ENCODE data around the gene NCR1.
"Not testable (repeated sequence)": the region's sequence is repeated elsewhere in the genome, so short reads cannot be mapped to it uniquely, and the experiment has no call there.

NCR1 gene

DNA sequence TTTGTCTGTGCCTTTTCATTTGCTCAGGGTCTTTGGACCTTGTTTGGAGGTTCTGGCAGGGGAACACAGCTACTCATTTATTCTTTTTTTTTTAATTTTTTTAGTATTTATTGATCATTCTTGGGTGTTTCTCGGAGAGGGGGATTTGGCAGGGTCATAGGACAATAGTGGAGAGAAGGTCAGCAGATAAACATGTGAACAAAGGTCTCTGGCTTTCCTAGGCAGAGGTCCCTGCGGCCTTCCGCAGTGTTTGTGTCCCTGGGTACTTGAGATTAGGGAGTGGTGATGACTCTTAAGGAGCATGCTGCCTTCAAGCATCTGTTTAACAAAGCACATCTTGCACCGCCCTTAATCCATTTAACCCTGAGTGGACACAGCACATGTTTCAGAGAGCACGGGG, 2.0 kb downstream of the NCR1 start:
- not testable (repeated sequence) for DNase-seq (ENCODE audit: low read depth)

DNA sequence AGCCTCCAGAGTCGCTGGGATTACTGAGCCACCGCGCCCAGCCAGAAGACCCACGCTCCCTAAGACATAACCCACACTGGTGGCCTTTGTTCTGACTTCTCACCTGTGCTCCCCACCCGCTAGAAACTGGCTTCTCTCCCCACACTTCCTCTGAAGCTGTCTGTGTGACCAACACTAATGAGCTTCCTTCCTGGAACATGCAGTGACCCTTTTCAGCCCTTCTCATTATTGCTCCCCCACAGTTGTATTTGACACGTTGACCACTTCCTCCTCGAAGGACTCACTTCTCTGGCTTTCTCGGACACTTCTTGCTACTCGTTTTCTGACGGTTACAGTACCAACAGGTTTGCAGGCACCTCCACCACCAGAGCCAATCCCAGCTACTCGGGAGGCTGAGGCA, 10.9 kb downstream of the NCR1 start:
- no peak for DNase-seq (ENCODE audit: low read depth)

DNA sequence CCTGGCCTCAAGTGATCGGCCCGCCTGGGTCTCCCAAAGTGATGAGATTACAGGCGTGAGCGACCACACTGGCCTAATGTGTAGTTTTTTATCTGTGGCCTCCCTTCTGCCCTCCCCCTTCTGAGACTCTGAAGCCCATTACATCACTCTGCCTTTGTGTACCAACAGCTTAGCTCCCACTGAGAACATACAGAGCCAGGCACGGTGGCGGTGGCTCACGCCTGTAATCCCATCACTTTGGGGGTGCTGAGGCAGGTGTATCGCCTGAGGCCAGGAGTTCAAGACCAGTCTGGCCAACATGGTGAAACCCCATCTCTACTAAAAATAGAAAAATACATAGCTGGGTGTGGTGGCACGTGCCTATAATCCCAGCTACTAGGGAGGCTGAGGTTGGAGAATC, 12.6 kb downstream of the NCR1 start:
- DNase-seq (ENCODE audit: low read depth): no peak

DNA sequence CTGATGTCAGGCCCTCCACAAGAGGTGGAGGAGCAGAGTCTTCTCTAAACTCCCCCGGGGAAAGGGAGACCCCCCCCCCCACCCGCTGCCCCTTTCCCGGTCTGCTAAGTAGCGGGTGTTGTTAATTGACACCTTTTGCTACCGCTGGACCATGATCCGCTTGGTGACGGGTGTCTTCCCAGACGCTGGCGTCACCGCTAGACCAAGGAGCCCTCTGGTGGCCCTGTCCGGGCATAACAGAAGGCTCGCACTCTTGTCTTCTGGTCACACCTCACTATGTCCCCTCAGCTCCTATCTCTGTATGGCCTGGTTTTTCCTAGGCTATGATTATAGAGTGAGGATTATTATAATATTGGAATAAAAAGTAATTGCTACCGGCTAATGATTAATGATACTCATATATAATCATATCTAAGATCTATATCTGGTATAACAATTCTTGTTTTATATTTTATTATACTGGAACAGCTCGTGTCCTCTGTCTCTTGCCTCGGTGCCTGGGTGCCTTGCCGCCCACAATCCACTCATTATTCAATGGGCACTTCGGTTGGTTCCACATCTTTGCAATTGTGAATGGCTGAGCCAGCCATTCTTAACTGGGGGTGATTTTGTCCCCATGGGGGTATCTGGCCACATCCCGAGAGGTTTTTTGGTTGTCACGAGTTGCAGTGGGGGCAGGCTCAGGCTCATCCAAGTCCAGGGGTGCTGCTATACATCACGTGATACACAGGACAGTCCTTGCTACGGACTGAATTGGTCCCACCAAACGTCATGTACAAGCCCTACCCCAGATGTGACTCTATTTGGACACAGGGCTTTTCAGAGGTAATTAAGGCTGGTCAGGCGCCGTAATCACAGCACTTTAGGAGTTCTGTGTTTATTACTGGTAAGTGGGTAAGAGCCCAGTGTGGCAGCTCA, 14.0 kb downstream of the NCR1 start:
- DNase-seq (ENCODE audit: low read depth): not testable (repeated sequence)

DNA sequence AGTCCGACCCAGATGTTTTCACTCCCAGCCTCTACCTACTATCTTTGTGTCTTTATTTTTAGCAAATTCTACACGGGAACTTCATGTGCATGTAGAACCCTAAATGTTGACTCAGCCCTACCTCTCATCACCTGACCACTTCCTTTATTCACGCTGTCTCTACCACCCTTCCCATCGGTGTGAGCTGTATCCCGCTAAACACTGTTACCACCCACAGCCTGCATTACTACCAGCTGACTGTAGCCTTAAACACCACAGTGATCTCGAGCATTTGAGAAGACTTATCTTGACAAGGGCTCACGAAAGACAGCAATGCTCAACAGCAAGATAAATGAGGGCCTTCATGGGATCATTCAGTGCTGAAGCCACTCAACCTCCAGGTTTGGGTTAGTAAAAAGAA, 15.1 kb downstream of the NCR1 start:
- DNase-seq (ENCODE audit: low read depth): no peak

DNA sequence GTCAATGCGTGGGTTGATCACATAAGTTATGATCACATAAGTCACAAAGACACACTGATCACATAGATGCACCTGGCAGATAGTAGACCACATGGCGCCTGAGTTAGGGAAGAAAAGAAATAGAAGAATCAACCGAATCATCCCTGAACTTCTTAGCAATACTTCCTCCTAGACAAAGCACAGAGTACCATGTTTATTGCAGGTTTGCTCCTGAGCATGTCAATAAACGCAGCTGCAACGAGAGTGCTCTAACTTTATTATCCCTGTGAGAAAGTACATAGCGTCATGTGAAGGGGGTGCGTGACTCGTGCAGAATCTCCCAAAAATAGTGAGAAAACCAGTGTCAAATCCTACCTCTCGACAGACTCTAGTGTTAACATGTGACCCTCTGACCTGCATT, 17.3 kb downstream of the NCR1 start:
- DNase-seq (ENCODE audit: low read depth): no peak

DNA sequence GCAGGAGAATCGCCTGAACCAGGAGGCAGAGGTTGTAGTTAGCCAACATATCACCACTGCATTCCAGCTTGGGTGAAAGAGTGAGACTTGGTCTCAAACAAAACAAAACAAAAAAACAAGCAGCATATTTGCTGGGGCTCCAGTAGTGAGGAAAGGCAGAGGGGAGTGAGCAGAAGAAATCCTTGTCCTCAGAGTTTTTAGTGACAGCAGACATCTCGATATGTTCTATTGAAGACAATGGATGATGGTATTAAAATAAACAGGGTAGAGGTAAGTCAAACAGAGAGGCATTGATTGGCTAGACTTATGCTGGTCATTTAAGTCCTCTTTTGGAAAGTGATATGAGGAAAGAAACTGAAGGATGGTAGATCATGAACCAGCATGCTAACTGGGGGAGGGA, 22.4 kb downstream of the NCR1 start:
- no peak for DNase-seq (ENCODE audit: low read depth)

DNA sequence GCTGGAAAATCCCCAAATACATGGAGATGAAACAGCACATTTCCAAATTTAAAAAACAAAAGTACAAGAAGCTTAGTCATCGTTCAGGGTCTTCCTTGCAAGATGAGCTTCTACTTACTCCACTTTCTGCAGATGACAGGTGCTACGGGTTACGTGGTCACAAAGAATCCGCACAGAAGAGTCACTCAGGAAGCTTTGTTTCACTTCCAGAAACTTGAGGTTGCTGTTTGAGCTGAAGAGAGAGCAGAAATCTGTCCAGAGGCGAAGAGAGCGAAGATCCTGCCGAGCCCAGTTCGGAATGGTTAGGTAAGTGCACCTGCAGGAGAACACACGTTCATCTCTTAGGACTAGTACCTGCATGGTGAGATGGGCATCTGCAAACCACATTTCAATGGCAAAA, 32.0 kb downstream of the NCR1 start:
- DNase-seq (ENCODE audit: low read depth): no peak

DNA sequence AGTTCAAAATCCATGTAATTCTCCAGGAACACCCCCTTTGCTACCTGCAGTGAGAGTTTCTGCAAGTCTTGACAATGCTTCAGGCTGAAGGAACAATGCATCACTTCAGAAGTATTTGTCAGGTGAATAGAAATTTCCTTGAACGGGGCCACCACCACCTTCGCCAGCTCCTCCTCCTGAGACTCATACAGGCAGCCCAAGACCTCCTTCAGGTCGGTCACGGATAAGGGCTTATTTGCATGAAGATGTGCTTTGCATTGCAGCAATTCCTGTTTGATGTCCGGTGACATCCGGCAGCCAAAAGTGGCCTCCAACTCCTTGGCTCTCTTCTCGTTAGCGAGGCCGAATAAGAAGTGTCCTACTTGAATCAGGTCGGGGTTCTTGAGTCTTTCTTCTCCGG, 33.0 kb downstream of the NCR1 start:
- DNase-seq (ENCODE audit: low read depth): no peak

DNA sequence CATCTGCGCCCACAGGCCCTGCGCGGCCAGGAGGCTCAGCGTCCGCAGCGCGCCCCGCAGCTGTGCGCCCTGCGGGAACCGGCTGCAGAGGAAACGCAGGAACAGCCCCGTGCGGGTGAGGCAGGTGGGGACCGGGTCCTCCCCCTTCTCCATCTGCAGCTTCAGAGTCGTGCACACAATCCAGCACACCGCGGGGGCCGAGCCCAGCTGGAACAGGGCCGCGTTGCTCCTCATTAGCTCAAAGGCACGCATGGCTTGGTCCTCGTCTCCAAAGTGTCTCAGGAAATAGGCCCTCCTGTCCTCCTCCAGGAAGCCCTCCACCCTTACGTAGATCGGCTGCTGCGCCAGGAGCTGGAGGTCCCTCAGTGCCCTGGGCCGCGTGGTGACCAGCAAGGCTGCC, 33.6 kb downstream of the NCR1 start:
- DNase-seq (ENCODE audit: low read depth): not testable (repeated sequence)

DNA sequence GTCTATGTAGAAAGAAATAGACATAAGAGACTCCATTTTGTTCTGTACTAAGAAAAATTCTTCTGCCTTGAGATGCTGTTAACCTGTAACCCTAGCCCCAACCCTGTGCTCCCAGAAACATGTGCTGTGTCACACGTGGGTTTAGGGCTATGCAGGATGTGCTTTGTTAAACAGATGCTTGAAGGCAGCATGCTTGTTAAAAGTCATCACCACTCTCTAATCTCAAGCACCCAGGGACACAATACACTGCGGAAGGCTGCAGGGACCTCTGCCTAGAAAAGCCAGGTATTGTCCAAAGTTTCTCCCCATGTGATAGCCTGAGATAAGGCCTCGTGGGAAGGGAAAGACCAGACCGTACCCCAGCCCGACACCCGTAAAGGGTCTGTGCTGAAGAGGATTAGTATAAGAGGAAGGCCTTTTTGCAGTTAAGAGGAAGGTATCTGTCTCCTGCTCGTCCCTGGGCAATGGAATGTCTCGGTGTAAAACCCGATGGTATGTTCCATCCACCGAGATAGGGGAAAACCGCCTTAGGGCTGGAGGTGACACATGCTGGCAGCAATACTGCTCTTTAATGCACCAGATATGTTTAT, 37.9 kb downstream of the NCR1 start:
- not testable (repeated sequence) for DNase-seq (ENCODE audit: low read depth)

DNA sequence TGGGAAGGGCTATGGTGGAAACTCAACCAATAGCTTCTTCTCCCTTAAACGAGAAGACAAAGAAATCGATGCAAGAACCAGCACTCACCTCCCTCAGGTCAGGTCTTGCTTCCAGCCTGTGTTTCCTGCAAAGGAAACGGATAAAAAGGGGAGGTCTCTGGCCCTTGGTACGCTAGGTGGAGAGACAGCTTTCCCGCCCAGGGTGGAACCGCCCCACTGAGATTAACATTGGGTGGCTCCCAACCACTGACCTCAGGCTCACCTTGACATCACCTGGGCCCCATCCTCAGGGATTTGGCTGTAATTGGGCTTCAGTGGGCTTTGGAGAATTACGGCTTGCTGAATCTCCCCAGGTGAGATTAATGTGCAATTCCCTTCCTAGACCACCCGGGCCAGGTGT, 41.4 kb downstream of the NCR1 start, which contains the start of gene NLRP7:
Gene NLRP7 (minus strand): TSS at position 150 of the 400 bp plus-strand sequence.
- no peak for DNase-seq (ENCODE audit: low read depth)

DNA sequence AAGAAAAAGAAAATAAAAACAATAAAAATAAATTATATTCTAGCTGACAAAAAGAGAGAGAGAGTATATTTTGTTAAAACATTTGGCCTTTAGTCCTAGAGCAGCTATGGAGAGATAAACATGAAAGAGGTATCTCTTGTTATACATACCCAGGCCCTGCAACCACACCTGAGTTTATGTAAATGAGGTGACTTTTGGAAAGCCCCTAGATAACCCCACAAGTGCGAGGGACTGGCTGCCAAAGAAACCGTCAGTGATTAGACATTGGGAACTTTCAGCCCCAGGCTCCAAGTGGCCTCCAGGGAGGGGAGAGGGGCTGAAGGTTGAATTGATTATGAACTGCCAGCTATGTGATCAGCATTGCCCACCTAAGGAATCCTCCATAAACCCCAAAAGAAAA, 43.5 kb downstream of the NCR1 start:
- DNase-seq (ENCODE audit: low read depth): no peak

DNA sequence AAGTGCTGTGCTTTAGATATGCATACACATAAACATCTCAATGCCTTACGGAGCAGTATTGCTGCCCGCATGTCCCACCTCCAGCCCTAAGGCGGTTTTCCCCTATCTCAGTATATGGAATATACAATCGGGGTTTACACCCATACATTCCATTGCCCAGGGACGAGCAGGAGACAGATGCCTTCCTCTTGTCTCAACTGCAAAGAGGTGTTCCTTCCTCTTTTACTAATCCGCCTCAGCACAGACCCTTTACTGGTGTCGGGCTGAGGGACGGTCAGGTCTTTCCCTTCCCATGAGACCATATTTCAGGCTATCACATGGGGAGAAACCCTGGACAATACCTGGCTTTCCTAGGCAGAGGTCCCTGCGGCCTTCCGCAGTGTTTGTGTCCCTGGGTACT, 44.6 kb downstream of the NCR1 start:
- not testable (repeated sequence) for DNase-seq (ENCODE audit: low read depth)

DNA sequence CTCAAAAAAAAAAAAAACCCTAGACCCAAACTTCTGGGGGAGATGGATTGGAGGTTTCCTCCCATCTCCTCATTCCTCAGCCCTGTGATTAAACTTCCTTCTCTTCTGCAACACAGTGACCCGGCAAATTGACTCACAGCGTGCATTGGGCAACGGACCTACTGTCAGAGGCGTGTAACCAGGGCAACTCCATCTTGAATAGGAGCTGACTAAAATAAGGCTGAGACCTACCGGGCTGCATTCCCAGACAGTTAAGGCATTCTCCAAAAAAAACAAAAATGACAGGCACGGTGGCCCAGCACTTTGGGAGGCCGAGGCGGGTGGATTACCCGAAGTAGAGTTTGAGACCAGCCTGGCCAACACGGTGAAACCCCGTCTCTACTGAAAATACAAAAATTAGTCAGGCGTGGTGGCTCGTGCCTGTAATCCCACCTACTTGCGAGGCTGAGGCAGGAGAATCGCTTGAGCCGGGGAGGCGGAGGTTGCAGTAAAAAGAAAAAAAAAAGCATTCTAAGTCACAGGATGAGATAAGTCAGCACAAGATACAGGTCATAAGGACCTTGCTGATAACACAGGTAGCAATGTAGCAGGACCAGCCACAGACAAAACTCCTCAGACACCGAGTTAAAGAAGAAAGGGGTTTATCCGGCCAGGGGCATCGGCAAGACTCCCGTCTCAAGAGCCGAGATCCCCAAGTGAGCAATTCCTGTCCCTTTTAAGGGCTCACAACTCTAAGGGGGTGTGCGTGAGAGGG, 46.8 kb downstream of the NCR1 start:
- DNase-seq (ENCODE audit: low read depth): no peak

DNA sequence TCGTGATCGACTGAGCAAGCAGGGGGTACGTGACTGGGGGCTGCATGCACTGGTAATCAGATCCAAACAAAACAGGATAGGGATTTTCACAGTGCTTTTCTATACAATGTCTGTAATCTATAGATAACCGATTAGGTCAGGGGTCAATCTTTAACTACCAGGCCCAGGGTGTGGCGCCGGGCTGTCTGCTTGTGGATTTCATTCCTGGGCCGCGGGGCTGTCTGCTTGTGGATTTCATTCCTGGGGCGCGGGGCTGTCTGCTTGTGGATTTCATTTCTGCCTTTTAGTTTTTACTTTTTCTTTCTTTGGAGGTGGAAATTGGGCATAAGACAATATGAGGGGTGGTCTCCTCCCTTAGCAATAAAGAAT, 47.4 kb downstream of the NCR1 start:
- DNase-seq (ENCODE audit: low read depth): not testable (repeated sequence)

DNA sequence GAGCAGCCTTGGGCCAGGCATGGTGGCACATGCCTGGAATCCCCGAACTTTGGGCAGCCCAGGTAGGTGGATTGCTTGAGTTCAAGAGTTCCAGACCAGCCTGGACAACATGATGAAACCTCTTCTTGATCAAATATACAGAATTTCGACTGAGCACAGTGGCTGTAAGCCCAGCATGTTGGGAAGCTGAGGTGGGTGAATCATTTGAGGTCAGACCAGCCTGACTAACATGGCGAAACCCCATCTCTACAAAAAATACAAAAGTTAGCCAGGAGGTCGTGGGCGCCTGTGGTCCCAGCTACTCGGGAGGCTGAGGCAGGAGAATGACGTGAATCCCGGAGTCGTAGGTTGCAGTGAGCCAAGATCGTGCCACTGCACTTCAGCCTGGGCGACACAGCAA, 49.4 kb downstream of the NCR1 start:
- DNase-seq (ENCODE audit: low read depth): no peak

DNA sequence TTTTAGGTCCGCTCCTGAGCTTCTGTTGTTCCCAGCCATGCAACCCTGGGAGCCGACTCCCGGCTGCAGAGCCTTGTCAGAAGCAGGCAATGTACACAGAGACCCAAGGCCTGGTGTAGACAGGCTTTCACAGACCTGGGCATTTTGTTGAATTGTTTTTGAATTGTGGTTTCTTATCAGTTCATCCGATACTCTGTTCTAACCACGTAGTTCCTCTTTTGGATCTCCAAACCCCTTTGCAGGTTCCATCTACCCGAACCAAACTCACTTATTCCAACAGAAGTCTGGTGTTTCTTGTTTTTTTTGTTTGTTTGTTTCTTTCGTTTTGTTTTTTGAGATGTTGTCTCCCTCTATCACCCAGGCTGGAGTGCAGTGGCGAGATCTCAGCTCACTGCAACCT, 53.9 kb downstream of the NCR1 start:
- DNase-seq (ENCODE audit: low read depth): no peak
